GM21515 (cell line): ENCODE results near the gene ZNF346.

Source experiments
- ATAC-seq: cut with Tn5 transposase; IDR thresholded peaks from one replicate; pipeline ENCODE4 v1.9.1; 2021; ENCODE audit not compliant: unreplicated experiment

ZNF346 gene

DNA sequence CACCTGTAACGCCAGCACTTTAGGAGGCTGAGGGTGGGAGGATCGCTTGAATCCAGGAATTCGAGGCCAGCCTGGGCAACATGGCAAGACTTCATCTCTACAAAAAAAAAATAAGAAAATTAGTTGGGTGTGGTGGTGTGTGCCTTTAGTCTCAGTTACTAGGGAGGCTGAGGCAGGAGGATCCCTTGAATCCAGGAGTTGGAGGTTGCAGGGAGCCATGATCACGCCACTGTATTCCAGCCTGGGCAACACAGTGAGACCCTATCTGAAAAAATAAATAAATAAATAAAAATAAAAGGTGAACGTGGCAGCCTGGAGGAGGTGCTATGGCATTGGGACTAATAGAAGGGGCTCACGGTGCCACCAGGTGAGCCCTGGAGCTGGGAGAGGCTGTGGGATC, 71.3 kb downstream of the ZNF346 start:
- no peak for ATAC-seq

DNA sequence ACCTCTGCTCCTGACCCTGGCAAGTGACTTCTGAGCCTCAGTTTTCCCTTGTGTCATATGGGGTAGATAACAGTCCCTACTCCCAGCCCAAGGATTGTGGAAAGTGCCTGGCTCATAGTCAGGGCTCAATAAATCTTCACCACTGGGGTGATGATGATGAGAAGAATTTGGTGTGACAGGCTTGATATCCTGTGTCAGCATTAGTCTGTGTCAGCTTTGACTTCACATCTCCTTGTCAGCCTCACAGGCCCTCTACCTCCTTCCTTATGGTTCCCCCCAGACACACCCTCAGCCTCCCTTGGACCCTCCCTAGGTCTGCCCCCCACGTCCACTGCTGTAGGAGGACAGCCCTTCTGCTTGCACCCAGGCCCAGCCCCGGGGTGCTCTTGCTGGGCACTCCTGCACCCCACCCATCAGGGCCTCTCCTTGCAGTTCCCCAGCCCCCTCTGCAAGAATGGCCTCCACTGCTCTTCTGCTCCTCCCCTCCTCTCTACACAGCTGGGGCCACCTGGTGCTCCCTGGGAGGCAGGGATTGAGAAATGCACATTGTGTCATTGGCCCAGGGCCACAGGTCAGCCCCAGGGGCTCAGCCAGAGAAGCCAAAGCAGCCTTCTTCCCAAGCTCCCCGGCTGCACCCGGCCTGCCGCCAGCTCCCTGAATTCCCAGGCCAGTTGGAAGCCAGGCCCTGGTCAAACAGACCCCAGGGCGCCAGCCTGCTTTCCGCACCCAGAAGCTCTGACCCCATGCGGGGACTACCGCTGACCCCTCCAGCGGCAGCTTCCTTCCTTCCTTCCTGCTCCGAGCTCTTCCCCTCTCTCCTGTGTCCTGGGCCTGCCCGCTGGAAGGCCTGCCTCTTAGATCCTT, 72.0 kb downstream of the ZNF346 start:
- no peak for ATAC-seq

DNA sequence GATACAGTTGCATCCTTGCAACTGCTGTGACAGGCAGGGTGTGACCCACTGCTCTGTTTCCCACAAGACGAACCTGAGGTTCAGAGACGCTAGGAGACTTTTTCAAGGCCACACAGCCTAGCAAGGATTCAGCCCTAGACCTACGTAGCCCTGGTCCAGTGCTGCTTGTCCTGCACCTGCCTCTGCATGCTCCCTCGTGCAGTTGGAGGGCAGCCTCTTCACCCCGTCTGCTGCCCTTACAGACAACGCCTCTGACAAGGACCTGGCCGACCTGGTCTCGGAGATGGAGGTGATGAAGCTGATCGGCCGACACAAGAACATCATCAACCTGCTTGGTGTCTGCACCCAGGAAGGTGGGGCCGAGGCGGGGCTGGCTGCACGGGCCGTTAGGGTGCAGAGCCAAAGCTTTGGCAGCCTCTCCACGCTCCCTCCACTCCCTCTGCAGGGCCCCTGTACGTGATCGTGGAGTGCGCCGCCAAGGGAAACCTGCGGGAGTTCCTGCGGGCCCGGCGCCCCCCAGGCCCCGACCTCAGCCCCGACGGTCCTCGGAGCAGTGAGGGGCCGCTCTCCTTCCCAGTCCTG, 72.7 kb downstream of the ZNF346 start:
- no peak for ATAC-seq

DNA sequence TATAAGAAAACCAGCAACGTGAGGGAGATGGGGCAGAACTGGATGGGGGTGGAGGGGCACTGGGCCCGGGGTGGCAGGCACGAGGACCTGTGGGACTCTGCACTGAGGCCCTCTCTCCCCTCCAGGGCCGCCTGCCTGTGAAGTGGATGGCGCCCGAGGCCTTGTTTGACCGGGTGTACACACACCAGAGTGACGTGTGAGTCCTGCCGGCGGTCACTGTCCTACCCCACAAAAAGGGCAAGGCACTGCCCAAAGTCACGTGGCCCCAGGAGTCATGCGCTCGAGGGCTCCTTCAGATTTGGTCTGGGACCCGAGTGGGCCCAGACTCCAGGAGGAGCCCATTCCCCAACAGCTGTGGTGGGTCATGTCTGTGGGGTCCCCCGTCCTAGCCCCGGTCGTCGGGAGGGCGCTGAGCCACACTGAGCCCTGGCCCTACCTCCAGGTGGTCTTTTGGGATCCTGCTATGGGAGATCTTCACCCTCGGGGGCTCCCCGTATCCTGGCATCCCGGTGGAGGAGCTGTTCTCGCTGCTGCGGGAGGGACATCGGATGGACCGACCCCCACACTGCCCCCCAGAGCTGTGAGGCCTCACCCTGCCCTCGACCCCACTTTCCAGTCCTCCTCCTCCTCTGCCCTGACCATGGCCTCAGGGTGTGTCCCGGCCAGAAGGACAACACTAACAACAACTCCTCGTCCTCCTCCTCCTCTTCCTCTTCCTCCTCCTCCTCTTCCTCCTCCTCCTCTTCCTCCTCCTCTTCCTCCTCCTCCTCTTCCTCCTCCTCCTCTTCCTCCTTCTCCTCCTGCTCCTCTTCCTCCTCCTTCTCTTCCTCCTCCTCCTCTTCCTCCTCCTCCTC, 73.9 kb downstream of the ZNF346 start:
- no peak for ATAC-seq

DNA sequence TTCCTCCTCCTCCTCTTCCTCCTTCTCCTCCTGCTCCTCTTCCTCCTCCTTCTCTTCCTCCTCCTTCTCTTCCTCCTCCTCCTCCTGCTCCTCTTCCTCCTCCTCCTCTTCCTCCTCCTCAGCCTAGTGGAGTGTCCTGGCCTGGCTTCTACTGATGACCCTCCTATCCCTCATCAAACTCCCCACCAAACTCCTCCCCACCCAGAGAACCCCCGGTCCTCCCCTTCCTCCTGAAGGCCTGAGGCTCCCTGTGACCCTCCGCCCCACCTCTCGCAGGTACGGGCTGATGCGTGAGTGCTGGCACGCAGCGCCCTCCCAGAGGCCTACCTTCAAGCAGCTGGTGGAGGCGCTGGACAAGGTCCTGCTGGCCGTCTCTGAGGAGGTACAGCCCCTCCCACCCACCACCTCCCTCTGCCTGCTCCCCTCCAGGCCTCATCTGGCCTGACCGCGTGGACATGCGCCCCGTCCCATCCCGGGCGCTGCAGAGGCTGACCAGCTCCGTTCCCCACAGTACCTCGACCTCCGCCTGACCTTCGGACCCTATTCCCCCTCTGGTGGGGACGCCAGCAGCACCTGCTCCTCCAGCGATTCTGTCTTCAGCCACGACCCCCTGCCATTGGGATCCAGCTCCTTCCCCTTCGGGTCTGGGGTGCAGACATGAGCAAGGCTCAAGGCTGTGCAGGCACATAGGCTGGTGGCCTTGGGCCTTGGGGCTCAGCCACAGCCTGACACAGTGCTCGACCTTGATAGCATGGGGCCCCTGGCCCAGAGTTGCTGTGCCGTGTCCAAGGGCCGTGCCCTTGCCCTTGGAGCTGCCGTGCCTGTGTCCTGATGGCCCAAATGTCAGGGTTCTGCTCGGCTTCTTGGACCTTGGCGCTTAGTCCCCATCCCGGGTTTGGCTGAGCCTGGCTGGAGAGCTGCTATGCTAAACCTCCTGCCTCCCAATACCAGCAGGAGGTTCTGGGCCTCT, 74.8 kb downstream of the ZNF346 start:
- ATAC-seq, result no peak

DNA sequence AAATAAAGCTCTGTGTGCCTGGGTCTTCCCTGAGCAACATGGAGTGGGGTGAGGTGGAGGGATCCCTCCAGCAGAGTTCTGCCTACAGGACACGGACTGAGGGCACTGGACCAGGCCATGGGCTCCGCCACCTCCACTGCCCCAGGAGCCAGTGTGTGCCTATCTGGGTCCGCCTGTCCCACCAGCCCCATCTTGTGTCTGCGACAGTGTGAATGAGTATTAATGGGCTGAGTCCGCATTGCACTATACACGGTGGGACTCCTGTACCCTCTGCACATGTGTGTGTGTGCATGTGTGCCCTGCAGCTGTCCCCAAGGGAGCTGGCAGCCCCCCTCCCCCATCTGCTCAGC, 75.6 kb downstream of the ZNF346 start:
- no peak for ATAC-seq

DNA sequence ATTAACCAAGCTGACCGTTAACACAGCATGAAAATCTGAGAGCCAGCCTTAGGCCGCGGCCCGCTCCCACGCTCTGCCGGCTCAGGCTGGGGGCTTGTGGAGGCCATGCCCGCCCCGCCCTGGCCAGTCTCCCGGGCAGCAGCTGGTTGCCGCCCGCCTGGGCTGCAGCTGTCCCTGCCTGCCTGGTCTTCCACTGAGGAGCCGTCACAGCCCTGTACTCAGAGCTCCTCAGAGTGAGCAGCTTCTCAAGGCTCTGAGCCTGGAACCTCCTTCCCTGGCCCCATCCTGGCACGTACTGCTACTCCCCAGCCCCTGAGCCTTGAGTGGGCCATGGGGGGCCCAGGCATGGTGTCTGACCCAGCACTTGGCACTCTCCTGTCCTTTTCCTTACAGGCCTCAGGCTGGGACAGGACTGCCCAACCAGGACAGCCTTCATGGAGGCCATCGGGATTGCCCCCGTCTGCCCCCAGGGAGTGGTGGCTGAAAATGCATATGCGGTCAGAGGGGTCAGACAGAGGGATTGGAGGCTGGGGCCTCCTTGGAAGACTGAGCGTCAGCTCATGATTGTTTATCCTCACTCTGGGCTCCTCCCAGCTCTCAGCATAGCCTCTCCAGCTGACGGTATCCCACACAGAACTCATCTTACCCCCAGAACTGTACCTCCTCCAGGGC, 76.1 kb downstream of the ZNF346 start:
- no peak for ATAC-seq

DNA sequence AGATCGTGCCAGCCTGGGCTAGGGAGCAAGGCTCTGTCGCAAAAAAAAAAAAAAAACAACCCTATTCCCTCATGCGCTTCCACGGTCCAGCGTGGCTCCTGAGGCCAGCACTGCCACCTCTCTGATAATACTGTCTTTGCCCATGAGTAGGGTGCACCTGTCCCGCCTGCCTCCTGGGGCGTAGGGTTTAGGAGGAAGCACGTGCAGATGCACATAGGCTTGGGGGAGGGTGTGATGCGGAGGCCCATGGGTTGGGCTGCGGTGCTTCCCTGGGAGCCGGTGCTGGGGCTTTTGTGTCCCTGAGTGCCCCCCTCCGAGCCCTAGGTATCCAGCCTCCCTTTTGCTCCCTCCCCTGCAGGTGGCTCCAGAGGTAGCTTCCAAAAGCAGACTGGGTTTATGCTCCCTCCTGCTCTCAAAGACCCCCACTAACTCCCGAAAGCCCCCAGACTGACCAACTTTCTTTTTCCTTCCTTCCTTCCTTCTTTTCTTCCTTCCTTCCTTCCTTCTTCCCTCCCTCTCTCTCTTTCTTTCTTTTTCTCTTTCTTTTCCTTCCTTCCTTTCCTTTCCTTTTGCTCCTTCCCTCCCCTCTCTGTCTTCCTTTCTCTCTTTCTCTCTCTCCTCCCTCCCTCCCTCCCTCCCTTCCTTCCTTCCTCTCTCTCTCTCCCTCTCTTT, 77.1 kb downstream of the ZNF346 start:
- ATAC-seq, result no peak

DNA sequence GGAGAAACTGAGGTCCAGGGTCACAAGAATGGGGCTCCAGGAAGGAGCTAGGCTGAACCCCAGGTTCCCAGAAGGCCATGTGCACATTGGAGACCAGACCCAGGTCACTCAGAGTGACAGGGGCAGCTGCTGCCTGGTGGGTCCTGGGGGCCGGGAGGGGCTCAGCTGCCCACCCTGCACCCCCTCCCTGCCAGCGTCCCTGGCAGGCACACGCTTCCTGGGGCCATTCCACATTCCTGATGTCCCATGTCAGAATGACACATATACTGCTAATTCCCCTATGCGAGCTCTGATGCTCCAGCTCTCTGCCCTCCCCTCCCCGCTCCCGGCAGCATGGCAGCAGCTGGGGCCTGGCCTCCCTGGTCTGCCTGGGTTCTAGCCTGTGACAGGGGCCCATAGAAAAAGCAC, 78.2 kb downstream of the ZNF346 start:
- ATAC-seq, result no peak

DNA sequence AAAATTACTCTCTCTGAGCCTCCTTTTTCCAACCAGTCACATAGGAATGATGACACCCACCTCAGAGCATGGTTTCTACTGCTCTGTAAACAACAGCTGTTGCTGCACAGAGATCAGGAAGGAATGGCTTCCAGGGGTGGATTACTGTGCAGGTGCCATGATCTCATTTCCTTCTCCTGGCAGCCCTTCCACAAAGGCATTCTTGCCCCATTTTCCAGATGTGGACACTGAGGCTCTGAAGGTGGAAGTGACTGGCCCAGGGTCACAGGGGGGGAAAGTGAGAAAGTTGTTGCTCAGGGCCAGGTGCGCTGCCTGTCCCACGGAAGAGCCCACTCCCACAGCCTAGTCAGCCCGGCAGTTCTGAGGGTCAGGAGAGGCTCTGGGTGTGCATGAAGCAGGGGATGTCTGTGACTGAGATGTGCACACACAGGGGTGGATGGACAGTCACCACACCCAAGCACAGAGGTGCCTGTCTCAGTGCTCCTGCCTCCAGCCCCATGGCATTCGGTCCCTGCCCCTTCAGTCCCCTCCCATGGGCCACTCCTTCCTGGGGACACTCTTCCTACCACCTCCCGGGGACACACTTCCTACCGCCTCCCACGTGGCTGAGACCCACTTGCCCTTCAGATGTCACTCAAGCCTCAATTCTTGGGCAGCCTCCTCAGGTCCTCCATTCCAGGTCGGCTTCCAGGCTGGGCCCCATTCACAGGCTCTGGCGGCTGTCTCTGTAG, 81.2 kb downstream of the ZNF346 start:
- no peak for ATAC-seq

DNA sequence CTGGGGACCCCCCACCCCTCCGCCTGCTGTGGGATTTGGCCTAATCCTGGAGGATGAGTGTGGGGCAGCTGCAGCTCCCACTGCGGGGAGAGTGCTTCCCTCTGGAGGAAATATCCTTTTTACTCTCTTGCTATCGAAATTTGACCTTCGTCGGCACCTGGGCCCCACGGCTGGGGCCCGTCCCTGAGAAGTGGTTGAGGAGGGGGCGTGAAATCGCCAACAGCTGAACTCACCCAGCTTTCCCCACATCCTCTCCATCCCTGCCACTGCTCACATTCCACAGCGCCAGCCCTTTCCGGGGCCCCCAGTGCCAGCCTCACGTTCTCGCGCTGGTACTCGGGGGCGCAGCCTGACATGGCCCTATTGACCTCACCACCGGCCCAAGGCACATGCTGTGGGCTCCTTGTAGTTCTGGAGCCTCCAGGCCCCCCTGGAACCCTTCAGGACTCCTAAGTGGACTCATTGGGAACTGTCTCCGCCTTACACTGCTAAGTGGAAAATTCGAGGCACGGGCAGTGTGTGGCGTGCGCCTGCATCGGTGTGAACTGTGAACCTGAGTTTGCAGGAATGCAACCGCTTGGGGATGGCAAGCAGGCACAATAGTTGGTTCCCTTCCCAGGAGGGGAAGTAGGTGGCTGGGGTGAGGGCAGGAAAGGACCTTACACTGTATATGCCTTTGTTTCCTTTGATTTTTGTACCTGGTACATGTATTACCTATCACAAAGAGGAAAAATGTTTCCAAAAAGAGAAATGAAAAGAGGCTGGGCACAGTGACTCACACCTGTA, 83.4 kb downstream of the ZNF346 start:
- no peak for ATAC-seq

DNA sequence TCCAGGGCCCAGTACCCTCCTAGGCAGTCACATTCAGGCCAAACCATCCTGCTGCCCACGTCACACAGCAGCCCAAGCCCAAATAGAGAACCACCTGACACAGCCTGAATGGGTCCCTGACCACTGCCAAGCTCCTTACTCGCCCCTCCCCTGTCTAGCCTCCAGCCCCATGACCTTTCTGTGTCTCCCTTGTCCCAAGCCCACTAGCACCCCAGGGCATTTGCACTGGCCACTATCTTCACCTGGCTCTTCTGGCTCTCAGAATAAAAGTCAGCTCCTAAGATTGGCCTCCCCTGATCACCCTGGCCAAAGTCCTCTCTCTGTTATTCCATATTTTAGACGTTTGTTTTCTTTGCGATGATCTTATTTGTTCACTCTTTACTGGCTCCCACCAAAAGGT, 84.7 kb downstream of the ZNF346 start:
- ATAC-seq, result no peak

DNA sequence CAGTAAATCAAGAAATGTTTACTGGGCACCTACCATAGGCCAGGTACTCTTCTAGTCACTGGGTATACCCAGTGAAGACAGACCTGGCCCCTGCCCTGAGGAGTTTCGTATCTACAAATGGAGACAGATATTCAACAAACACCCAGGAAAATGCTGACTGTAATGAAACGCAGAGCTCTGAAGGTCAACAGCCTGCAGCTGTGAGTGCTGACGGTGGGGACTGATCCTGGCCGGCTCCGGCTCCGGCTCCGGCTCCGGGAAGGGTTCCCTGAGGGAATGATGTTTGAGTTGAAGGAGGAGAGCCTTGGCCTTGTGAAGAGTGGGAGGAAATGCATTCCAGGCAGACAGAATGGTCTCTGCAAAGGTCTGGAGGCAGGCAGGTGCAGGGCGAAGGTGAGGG, 87.3 kb downstream of the ZNF346 start:
- no peak for ATAC-seq

DNA sequence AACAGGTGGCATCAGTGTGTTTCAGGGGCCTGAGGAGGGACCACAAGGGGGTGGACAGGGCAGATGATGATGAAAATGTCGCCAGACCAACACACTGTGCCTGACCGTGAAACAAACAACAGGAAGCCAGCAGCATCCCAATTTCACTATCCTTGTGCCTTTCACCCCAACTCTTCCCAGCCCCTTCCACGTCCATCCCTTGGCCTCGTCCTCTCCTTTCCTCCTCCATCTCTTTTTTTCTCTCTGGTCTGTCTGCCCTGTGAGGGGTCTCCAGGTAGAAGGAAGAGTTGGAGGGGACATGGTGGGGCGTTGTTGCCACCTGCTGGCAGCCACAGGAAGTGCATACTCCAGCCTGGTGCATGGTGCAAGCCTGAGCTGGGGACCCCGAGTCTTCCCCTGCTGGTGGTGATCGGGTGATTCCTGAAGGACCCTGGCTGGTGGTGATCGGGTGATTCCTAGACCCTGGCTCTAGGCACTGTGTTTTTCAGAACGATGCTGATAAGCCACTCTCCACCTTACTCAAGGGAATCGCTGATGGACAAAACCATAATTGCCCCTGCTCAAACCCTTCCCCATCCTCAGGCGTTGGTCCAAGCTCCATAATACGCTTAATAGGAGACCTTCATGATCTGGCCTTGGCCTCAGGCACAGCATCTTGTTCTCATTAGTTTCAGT, 89.4 kb downstream of the ZNF346 start:
- no peak for ATAC-seq

DNA sequence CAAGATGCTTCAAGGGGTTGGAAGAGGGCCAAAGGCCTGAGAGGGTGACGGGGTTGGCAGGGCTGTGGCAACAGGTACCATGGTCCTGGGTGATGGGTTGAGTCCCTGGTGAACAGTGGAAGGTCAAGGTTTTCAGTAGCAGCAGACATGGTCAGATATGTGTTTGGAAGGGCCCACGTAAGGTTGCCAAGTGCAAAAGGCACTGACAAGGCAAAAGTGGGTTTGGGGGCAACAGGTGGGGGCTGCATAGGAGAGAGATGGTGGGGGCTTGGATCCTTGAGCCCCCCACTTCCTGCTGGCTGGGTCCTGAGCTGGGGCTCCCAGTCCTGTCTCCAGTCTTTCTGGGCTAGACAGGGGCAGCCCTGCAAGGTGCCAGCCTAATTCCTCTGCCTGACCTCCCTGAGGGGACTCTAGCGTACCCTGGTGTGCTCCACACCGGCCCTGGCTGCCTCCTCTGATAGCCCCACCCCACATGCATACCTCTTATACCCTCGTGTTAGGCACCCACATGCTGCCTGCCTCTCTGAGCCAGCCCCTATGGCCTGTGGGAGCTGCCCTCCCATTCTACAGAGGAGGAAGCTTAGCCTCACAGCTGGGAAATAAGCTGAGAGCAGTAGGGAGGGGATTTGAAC, 90.2 kb downstream of the ZNF346 start:
- ATAC-seq, result no peak

DNA sequence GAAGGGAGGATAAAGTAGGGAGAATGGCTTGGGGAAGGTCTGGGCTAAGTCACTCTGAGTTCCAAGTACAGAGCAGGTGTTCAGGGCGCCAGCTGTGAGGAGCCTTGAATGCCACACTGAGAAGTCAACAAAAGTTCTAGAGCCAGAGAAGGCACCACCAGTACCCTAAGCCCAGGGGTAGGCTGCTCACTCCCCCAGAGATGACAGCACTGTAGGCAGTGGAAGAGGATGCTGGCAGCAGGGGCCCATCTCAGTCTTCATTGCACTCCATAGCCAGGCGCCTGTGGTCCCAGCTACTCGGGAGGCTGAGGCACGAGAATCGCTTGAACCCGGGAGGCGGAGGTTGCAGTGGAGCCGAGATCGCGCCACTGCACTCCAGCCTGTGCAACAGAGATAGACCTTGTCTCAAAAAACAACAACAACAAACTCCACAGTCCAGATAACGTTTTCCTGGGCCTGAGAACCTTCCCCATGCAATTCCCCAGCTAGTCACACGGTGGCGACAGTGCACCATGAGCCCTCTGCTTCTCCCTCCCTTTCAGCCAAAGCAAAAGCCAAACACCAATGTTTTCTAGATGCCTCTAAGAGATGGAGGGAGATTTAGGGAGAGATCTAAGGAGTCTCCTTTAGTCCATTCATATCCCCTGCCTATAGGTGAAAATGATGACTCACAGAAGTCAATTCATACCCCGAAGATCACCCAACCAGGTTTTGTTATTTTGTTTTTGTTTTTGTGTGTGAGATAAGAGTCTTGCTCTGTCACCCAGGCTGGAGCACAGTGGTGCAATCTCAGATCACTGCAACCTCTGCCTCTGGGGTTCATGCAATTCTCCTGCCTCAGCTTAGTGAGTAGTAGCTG, 91.3 kb downstream of the ZNF346 start:
- ATAC-seq, result no peak
